Activated CD4-positive, CD25-positive, alpha-beta regulatory T cell treated with anti-CD3 and anti-CD28 coated beads, Interleukin-2, amount 50 U/mL, for 24 hours (primary cell): ENCODE results near the gene SCAF1.
A peak's percentile ranks its signal among the peaks of the same experiment; 100 is the strongest.

Source experiments
- ATAC-seq, 2 donors: fragments of 150-1000 bp; cut with Tn5 transposase; one replicate each; pipeline ENCODE4 v1.10.0; 2021; ENCODE audit warnings: mild to moderate bottlenecking in 1 of 2, moderate library complexity in 1 of 2

SCAF1 gene

DNA sequence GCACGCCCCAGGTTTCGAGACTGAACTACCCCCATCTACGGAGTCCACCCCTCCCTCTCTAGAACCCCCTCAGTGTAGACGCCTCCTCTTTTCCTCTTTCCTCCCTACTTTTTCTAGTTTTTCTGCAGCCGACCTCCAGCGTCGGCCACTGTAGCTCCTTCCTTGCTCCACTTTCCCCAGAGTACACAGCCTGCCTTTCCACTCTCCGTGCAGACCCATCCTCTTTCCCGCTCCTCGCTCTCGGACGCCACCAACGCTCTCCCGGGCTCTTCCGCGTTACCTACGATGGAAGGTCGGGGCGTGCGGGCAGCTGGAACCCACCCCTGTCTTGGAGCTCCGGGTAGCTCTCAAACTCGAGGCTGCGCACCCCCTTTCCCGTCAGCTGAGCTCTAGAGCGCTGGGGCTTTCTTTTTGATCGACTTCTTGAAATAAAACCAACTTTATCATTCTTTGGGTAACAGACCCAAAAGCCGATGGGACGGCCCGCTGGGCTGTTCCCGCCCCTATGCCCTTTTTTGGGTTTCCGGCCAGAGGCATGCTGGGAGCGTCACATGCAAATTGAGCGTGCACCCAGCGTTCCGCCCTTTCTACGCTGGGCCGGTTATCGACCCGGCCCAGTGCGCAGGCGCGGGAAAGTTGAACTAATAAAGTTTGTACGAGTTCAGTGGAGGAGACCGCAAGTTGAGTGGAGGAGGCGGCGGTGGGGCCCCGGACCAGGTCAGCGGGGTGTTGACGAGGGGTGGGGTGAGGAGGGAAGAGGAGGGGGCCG, 23.5 kb downstream of the SCAF1 start, which contains the start of the genes BCL2L12 and IRF3:
TSS of gene BCL2L12 (plus strand) at position 583 of the 769 bp plus-strand sequence. CDS start 760 bp downstream, outside the sequence.
TSS of gene IRF3 (minus strand) at position 507 of the 769 bp plus-strand sequence. CDS start 1,019 bp downstream, outside the sequence.
- peak; percentile 87 to 90 for ATAC-seq

DNA sequence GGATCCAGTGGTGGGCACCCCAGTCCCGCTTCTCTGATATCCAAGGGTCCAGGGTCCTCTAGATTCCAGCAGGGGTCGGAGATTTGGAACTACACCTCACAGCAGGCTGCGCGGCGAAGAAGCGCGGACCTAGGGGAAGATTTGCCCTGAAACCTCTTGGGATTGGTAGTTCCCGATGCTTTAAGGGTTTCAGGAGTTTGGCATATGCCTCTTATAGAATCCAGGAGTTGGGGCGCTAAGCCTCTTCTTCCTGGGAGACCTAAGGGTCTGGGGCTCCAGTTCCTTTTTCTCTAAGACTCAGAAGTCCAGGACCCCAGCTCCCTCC, 24.1 kb downstream of the SCAF1 start:
- no peak for ATAC-seq

DNA sequence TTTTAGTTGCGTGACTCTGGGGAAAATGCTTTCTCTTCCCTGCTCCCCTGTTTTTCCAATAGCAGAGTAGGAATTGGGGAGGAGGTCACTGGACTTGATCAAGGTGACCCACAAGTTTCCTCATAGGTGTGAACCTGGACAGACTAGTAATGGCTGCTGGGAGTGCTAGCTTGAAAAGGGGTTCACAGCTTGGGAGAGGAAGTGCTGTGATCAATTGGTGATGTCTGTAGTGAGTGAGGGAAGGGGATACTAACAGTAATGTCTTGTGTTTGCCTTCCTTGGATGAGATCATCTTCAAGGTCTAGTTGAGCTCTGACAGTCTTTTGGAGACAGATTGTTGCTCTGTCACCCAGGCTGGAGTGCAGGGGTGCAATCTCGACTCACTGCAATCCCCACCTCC, 25.5 kb downstream of the SCAF1 start:
- no peak for ATAC-seq

DNA sequence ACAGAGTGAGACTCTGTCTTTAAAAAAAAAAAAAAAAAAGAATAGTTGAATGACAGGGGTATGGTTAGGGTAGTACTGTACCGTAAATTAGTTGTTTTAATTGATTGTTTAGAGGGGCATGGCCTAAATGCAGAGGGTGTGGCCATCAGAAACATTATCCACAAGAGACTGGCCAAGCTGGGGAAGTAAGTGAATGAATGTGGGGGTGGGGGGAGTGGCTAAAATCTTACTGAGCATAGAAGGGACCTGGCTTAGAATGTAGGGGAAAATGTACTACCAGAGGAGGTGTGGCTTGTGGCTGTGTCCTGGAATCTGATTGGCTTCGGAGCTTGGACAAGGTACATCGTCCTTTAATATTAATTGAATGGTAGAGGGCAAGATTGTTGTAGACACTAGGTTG, 27.5 kb downstream of the SCAF1 start:
- no peak for ATAC-seq

DNA sequence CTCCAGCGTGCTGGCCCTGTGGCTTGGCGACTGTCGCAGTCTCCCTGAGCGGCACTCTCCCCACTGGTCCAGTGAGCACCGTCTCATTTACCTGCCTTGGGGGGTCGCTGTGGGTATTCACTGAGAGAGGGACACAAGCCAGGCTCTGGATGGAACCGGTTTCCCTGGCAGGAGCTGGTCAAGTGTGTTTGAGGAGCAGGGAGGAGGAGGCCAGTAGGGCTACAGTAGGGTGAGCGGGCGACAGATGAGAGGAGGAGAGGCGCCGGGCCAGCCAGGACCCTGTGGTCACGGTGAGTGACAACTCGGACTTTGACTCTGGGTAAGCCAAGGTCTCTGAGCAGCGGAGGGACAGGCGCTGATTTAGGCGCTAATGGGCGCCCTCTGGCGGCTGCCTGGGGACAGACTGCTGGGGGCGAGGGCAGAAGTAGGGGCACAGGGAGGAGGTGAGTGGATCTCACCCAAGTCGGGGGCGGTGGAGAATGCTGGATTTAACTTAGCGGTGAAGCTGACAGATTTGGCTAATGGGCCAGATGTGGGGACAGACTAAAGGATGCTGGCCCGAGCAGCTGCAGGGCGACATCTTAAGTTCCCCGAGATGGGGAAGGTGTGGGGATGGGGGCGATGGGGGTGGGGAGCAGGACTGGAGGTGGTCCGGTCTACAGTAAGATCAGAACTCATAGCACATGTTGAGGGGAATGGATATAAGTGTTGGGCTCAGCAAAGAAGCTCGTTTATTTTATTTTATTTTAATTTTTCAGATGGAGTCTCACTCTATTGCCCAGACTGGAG, 30.3 kb downstream of the SCAF1 start:
- no peak for ATAC-seq

DNA sequence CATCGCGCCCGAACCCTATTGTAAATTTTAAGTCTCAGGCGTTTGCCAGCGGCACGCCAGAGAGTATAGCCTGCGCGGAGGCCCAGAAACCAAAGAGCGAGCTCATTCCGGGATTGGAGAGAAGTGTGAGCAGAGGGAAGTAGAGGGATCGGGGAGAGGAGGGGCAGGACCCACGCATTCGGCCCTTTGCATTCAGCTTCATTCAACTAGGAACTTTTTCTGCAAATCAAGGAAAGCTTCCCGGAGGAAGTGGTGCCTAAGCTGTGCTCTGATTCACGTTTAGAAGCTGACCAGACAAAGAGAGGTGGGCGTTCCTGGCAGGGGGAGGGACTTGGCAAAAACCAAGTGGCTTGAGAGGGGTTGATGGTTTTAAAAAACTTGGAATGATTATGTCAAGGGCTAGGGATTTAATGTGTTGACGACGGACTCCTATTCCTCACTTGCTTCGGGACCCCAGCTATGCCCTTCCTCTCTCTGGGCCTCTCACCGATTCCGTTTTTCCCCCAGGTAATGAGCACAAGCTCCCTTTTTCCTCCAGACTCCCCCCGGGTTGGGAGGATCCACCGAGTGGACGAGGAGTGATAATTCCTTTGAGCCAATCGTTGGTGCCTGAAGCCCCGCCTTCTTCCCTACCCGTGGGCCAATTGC, 34.3 kb downstream of the SCAF1 start:
- no peak for ATAC-seq

DNA sequence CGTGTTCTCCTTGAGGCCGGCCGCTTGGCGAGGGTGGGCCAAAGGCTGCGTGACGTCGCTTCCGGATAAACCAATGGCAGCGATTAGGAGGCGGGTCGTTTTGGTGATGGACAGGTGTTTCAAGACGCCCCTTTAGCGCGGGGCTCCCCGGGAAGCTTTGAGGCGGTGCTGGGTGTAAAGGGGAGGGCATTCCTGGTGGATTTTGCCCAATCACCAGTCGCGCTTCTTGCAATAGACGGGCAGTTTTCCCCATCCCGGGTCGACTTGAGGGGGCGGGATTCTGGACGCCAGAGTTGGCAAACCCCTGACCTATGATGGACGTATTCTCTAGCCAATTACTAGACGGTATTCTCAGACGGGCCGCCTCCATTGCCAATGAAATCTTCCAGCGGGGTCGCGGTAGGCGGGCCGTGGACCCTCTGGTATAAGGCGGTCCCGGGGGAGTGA, 34.8 kb downstream of the SCAF1 start:
- peak; percentile 77 to 78 for ATAC-seq

DNA sequence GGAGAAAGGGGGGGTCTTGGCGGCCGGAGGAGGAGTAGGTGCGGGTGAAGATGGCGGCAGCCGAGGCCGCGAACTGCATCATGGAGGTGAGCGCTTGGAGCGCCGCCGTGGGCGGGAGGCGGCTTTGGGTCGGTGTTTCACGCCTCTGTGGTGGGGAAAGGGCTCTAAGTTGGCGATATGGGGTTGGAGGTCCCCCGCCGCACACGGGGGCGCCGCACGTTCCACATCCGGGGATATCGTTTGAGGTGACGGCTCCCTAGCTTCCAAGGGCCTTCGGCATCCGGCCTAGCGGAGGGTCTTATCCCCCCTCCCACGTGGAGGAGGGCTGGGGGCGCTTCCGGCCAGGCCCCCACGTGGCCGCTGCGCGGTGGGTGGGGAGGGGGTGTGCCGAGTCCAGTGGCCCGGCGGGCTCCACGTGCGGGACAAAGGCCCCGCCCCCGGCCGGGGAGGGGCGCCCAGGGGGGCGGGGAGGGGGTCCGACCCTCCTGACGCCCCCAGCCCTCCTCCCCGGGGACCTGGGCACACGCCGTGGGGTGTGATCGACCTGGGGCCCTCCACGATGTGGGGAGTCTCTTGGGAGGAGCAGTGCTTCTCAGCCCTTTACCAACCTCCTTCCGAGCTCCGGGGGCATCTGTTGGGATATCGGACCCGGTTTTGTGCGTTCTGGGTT, 35.4 kb downstream of the SCAF1 start, which contains the start of gene PRMT1:
TSS of gene PRMT1 (plus strand) at position 41 of the 670 bp plus-strand sequence. CDS start at position 51, 10 bp downstream.
- ATAC-seq = peak in 1 of 2 donors; percentile 2

DNA sequence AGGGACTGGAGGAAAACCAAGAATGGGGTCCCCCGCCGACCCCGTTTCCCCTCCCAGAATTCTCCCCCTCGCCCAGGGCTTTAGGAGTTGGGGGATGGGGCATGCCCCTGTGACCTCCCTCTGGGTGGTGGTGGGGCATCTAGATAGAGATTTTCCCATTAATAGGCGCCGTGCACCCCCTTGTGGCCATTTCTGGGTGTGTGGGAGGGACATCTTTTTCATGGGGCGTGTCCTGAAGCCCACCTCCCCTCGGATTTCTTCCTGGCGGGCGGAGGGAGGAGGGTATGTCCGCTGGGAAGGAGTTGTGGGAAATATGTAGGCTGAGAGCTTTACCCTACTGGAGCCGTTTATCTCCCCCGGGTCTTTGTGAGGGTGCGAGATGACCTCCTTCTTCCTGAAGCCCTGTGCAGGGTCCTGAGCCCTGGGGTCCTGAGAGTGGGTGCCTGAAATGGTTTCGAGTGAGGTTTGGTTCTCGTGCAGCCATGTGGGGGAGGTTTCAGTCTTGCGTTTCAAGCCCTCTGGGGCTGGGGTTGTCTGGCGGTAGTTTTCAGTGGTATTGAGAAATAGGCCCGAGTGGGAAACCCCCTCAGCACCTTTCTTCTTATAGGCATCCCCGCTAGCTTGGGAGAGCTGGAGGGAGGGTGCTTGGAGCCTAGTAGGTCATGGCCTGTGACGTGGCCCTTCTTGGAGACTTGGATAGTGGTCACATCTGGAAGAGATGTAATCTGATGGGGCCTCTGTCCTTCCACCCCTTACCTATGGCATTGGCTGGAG, 36.1 kb downstream of the SCAF1 start:
- peak; percentile 15 to 27 for ATAC-seq

DNA sequence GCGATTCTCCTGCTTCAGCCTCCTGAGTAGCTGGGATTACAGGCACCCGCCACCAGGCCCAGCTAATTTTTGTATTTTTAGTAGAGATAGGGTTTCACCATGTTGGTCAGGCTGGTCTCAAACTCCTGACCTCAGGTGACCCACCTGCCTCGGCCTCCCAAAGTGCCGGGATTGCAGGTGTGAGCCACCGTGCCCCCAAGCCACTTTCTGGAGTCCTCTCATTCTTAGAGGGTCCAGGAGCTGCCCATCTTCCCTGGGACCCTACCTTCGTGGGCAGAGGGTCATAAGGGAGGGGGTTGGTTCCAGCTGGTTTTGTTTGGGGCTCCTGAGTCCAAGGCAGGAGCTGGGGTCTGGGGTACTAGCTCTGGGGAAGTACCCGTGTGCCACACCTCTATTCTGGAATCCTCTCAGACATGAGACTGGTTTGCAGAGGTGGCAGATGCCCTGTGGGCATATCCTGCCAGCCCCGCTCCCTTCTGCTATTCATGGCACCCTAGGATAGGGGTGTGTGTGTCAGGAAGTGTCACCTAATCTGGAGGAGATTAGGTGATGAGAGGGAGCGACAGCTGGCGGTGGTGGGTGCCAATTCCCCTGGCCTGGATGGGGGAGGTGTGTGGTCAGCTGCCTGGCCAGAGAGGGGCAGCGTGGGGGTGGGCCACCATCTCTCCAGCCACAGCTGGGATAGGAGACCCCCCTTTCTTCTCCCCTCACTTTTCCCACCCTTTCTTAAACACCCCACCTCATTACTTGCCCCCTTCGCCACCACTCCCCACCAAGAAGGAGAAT, 37.2 kb downstream of the SCAF1 start:
- no peak for ATAC-seq

DNA sequence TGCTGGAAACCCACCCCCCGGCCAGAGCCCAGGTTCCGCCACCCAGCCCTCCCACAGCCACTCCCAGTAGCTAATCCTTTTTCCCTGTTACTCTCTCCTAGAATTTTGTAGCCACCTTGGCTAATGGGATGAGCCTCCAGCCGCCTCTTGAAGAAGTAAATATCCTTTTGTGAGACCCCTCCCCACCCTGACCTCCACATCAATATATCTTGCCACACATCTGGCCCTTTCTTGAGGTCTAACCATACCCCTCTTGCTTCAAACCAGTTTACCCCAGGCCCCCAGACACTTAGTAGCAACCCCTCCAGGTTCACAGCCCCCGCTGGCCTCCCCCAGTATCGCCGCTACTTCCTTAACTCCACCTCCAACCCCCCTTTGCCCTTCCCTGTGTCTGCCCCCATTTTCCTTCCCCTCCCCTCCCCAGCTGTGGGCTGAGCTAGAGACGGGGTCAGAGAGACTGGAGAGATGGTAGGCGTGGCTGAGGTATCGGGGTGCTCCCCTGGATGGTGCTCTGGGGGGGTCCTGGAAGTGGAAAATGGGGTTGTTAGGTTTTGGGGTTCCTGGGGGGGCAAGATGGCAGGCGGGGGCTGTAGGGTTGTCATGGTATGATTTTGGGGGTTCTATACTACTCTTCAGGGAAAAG, 37.9 kb downstream of the SCAF1 start:
- no peak for ATAC-seq

DNA sequence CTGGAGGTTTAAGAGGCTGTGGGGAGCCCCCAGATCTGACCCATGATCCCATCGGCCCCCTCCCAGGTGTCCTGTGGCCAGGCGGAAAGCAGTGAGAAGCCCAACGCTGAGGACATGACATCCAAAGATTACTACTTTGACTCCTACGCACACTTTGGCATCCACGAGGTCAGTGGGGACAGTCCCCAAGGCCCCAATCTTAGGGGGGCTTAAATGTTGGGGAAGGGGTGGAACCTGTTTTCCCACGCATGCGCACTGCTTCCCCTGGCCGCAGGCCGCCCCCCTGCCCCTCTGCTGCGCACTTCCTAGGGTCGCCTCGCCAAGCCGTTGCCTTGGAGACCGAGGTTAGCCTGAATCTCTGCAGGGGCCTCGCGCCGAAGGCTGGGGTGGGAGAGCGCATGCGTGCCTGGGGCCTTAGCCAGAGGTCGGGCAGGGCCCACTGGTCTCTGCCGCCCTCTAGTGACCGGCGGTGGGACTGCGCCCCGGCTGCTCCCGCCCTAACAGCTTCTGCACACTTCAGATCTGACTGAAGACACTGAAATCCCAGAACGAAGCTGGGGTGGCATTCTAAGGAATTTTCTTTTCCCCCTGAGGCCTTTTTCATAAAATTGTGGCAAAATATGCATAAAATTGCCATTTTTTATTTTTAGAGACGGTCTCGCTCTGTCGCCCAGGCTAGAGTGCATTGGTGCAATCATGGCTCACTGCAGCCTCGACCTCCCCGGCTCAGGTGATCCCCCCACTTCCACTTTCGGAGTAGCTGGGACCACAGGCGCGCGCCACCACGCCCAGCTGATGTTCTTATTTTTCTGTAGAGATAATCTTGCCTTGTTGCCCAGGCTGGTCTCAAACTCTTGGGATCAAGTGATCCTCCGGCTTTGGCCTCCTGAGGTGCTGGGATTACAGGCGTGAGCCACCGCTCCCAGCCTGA, 38.7 kb downstream of the SCAF1 start:
- ATAC-seq = peak; percentile 3 to 5

DNA sequence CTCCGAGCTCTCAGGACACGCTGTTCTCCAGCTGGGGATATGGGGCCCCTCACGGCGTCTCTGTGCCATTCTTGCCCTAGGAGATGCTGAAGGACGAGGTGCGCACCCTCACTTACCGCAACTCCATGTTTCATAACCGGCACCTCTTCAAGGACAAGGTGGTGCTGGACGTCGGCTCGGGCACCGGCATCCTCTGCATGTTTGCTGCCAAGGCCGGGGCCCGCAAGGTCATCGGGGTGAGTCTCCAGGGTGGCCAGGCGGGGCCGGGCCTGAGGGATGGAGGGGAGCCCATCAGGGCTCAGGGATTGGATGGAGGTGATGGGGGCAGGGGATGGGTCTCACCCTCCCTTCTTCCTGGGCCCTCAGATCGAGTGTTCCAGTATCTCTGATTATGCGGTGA, 39.8 kb downstream of the SCAF1 start:
- no peak for ATAC-seq

DNA sequence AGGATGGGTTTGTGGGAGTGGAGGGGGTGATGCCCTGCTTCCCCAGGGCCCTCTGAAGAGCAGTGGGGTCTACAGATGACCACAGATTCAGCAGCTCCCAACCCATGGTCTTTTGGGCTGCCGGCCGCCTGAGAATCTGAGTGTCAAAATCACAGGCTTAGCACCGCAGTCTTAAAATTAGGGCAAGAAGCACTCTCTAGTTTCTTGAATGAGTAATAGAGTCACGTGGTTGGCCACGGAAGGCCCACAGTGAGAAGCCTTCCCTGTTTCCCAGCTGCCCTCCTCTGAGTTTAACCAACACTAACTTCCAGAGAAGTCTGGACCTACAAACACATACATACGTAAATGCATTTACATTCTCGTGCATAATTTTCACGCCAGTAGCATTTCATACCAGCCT, 40.3 kb downstream of the SCAF1 start:
- ATAC-seq = no peak

DNA sequence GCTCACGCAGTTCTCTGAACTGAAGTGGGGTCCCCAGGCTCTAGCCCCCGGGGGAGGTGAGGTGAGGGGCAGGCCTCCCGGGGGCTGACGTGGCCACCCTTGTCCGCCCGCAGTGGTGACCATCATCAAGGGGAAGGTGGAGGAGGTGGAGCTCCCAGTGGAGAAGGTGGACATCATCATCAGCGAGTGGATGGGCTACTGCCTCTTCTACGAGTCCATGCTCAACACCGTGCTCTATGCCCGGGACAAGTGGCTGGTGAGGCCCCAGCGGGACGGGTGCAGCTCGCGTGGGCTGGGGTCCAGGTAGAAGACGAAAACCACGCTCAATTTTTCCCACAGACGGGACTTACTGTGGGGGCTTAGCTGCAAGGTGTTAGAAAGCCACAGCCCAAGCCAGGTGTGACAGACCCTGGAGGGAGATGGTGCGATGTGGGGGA, 41.8 kb downstream of the SCAF1 start:
- ATAC-seq = no peak

DNA sequence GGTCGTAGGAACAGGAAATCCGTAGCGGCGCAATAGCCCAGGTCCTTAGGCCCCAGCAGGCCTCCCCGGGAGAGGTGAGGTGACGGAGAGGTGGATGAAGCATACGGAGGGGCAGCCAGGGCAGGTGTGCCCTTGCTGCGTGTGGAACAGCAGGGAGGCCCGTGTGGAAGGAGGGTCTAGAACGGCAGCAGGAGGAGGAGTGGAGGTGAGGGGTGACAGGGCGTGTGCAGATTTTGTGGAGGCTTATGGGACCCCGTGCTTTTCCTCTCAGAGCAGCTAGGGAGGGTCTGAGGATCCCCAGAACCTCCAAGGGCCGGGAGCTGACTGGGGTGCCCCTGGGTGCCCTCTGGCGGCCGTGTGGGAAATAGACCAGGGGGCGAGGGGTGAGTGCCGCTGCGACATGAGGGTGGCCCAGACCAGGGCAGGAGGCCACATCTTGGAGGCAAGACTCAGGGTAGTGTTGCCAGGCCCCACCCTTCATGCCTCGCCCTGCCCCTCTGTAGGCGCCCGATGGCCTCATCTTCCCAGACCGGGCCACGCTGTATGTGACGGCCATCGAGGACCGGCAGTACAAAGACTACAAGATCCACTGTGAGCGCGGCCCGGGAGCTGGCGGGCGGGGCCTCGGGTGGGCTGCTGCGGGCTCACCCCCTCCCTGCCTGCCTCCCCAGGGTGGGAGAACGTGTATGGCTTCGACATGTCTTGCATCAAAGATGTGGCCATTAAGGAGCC, 42.4 kb downstream of the SCAF1 start:
- no peak for ATAC-seq

DNA sequence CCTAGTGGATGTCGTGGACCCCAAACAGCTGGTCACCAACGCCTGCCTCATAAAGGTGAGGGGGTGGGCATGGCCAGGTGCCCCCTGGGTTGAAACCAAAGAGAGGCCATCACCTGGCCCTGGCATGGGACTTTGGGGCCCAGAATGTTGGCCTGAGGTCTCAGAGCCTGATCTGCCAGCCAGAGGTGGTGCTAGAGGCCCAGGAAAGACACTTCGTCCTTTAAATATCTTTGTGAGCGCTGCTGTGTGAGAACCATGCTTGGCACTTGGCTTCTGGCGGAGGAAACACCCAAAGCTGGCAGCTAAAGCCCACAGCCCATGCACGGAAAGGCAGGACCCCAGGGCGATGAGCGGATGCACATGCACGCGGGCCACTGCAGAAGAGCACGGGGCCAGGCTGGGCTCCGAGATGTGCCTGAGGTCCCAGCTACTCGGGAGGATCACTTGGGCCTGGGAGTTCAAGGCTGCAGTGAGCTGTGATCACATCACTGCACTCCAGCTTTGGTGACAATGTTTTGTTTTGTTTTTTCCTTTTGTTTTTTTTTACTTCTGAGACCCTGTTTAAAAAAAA, 43.1 kb downstream of the SCAF1 start:
- ATAC-seq = no peak

DNA sequence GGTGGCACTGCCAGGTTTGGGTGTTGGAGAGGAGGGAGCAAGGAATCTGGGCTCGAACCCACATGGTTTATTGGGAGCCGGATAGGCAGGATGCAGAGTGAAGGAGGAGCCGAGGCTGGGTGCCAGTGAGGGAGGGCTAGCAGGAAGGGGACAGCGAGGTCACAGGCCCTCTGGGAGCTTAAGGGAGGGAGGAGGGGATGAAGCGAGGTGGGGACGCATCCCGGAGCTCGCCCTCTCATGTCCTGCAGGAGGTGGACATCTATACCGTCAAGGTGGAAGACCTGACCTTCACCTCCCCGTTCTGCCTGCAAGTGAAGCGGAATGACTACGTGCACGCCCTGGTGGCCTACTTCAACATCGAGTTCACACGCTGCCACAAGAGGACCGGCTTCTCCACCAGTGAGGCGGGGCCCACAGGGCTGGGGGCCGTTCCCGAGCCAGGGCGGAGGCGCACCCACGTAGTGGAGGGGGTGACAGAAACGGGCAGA, 43.9 kb downstream of the SCAF1 start:
- no peak for ATAC-seq
